PC-9 (cell line): ENCODE data around the gene FOXN3.

Experiments
- EZH2 ChIP-seq: fragments of 200-600 bp; sonication (generic); IDR thresholded peaks from 2 replicates; pipeline ENCODE4 v1.8.0; 2017; ENCODE audit warnings: antibody characterized with exemption, low read depth
- TF ChIP-seq, protein P1 (sequence below): fragments of 200-600 bp; sonication (generic); conservative IDR thresholded peaks from 2 replicates; pipeline ENCODE4 v1.6.1; 2017; ENCODE audit warnings: mixed run types, antibody characterized with exemption, mild to moderate bottlenecking, moderate library complexity

DNA sequence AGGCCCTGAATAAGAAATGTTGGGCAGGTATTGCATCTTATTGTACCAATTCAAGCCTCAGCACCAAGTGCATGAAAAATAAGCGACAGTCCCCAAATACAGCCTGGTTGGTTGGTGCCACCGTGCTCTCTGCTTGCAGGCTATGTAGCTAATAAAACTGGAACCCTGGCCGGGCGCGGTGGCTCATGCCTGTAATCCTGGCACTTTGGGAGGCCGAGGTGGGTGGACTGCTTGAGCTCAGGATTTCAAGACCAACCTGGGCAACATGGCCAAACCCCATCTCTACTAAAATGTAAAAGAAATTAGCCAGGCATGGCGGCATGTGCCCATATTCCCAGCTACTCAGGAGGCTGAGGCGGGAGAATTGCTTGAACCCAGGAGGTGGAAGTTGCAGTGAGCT, 25.5 kb downstream of the FOXN3 start:
- no peak for TF ChIP-seq EZH2
- TF ChIP-seq, protein P1, sequence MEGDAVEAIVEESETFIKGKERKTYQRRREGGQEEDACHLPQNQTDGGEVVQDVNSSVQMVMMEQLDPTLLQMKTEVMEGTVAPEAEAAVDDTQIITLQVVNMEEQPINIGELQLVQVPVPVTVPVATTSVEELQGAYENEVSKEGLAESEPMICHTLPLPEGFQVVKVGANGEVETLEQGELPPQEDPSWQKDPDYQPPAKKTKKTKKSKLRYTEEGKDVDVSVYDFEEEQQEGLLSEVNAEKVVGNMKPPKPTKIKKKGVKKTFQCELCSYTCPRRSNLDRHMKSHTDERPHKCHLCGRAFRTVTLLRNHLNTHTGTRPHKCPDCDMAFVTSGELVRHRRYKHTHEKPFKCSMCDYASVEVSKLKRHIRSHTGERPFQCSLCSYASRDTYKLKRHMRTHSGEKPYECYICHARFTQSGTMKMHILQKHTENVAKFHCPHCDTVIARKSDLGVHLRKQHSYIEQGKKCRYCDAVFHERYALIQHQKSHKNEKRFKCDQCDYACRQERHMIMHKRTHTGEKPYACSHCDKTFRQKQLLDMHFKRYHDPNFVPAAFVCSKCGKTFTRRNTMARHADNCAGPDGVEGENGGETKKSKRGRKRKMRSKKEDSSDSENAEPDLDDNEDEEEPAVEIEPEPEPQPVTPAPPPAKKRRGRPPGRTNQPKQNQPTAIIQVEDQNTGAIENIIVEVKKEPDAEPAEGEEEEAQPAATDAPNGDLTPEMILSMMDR = no peak
